ENCODE measurements around the gene INSYN2B. TPM values are rescaled to one million over a fixed set of nuclear protein-coding genes. Genes with fewer than 3 reads are reported as not detected.

INSYN2B gene
- total and polyA plus RNA-seq, 4 donors = 0.10 to 0.63 (median 0.12) TPM; not detected in 1

DNA sequence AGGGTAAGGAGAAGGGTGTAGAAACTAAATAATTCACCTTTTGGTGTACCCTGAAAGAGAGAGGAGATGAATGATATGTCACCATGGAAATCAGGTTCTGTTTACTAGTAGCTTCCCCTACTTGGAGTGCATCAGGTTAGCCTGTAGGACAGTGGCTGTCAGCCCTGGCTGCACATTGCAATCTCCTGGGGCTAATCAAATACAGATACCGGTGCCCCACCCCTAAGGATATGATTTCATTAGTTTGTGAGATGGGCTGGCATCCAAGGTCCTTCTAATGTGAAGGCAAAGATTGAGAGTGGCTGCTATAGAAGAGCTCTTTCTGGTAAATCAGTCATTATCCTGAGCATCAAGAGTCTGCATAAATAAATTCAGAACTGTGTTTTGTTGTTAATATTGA, 47.2 kb downstream of the INSYN2B start:
- H3K4me1 ChIP-seq (ENCODE audit: control insufficient read depth in 5 of 5, insufficient read depth in 5 of 5, low read length in 5 of 5) = peaks cover 0 to 28% (median 0%) of the 10 kb centered on the region in 5 donors
- TF ChIP-seq, protein P1, sequence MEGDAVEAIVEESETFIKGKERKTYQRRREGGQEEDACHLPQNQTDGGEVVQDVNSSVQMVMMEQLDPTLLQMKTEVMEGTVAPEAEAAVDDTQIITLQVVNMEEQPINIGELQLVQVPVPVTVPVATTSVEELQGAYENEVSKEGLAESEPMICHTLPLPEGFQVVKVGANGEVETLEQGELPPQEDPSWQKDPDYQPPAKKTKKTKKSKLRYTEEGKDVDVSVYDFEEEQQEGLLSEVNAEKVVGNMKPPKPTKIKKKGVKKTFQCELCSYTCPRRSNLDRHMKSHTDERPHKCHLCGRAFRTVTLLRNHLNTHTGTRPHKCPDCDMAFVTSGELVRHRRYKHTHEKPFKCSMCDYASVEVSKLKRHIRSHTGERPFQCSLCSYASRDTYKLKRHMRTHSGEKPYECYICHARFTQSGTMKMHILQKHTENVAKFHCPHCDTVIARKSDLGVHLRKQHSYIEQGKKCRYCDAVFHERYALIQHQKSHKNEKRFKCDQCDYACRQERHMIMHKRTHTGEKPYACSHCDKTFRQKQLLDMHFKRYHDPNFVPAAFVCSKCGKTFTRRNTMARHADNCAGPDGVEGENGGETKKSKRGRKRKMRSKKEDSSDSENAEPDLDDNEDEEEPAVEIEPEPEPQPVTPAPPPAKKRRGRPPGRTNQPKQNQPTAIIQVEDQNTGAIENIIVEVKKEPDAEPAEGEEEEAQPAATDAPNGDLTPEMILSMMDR (IDR thresholded peaks at IDR 0.05; ENCODE audit: control extremely low read depth, extremely low read depth) = no peak
- H3K9ac ChIP-seq (ENCODE audit: insufficient read depth in 1 of 2, low read length in 2 of 2) = no peak overlapping the region
- no peak for ATAC-seq (ENCODE audit: insufficient read depth, low FRiP score)
- H3K36me3 ChIP-seq (ENCODE audit: control insufficient read depth in 4 of 4, insufficient read depth in 4 of 4, low read length in 4 of 4) = no peaks in the 10 kb centered on the region
- no peak for DNase-seq
- WGBS, 2 donors = 19 to 50% methylated on average over 1 of the region's 1 CpG
- no peaks in the 10 kb centered on the region for H3K9me3 ChIP-seq (ENCODE audit: control insufficient read depth in 4 of 4, insufficient read depth in 3 of 4, low read length in 3 of 4)
- H3K27me3 ChIP-seq (ENCODE audit: control insufficient read depth in 3 of 3, insufficient read depth in 3 of 3, low read length in 2 of 3) = no peaks in the 10 kb centered on the region
- no peak overlapping the region for H3K4me3 ChIP-seq
- H3K27ac ChIP-seq (ENCODE audit: low read depth in 1 of 2, low read length in 1 of 2) = no peak overlapping the region

DNA sequence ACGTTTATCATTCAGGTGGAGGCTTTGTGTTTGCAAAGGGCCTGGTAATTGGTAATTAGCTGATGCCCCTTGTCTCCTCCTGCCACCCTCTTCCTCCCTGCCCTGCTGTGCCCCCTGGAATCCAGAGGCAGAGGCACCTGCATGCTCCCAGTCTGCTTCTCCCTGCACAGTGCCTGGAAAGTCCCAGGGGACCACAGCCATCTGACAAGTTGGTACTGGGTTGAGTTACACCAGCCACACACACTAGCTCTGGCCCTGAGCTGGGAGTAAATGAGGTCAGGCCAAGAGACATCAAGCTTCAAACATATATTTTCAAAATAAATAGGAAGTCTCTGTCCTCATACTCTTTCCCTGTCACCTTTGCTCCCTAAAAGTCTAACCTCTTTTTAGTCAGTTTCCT, 56.3 kb downstream of the INSYN2B start:
- ATAC-seq (ENCODE audit: insufficient read depth, low FRiP score) (no peak), DNase-seq (no peak)
- Histone ChIP-seq H3K36me3 (ENCODE audit: control insufficient read depth in 4 of 4, insufficient read depth in 4 of 4, low read length in 4 of 4) (peaks cover 0 to 3% (median 0%) of the 10 kb centered on the region in 4 donors), H3K27me3 (ENCODE audit: control insufficient read depth in 3 of 3, insufficient read depth in 3 of 3, low read length in 2 of 3) (no peaks in the 10 kb centered on the region), H3K4me3 (no peak overlapping the region), H3K27ac (ENCODE audit: low read depth in 1 of 2, low read length in 1 of 2) (no peak overlapping the region), H3K4me1 (ENCODE audit: control insufficient read depth in 5 of 5, insufficient read depth in 5 of 5, low read length in 5 of 5) (peaks cover 0 to 8% (median 0%) of the 10 kb centered on the region in 5 donors), H3K9me3 (ENCODE audit: control insufficient read depth in 4 of 4, insufficient read depth in 3 of 4, low read length in 3 of 4) (no peaks in the 10 kb centered on the region), H3K9ac (ENCODE audit: insufficient read depth in 1 of 2, low read length in 2 of 2) (no peak overlapping the region)
- TF ChIP-seq, protein P1 (IDR thresholded peaks at IDR 0.05; ENCODE audit: control extremely low read depth, extremely low read depth) = no peak
- 87 to 93% methylated on average over 1 of the region's 1 CpG for WGBS, 2 donors

DNA sequence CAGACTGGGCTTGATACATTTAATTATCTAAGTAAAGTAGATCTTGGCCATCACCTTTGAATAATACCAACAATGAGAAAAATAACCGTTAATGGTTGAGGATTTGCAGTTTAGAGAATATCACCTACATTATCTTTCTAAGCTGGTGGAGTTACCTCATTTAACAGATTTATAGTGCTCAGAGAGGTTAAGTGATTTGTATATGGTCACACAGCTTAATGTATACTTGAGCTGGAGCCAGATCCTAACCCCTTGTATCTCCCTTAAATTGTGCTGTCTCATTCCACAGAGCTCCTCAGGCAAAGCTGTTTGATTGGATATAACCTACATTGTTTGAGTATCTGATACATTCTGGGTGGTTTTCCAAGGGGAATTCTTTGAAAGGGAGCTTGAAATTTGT, 57.8 kb downstream of the INSYN2B start:
- TF ChIP-seq, protein P1 (IDR thresholded peaks at IDR 0.05; ENCODE audit: control extremely low read depth, extremely low read depth) = no peak
- Histone ChIP-seq H3K27me3 (ENCODE audit: control insufficient read depth in 3 of 3, insufficient read depth in 3 of 3, low read length in 2 of 3) (no peaks in the 10 kb centered on the region), H3K27ac (ENCODE audit: low read depth in 1 of 2, low read length in 1 of 2) (no peak overlapping the region), H3K4me3 (no peak overlapping the region), H3K9me3 (ENCODE audit: control insufficient read depth in 4 of 4, insufficient read depth in 3 of 4, low read length in 3 of 4) (no peaks in the 10 kb centered on the region), H3K9ac (ENCODE audit: insufficient read depth in 1 of 2, low read length in 2 of 2) (no peak overlapping the region), H3K36me3 (ENCODE audit: control insufficient read depth in 4 of 4, insufficient read depth in 4 of 4, low read length in 4 of 4) (peaks cover 0 to 3% (median 0%) of the 10 kb centered on the region in 4 donors), H3K4me1 (ENCODE audit: control insufficient read depth in 5 of 5, insufficient read depth in 5 of 5, low read length in 5 of 5) (peaks cover 0 to 14% (median 0%) of the 10 kb centered on the region in 5 donors)
- DNase-seq (no peak), ATAC-seq (ENCODE audit: insufficient read depth, low FRiP score) (no peak)
- 93 to 94% methylated on average over 1 of the region's 1 CpG for WGBS, 2 donors

DNA sequence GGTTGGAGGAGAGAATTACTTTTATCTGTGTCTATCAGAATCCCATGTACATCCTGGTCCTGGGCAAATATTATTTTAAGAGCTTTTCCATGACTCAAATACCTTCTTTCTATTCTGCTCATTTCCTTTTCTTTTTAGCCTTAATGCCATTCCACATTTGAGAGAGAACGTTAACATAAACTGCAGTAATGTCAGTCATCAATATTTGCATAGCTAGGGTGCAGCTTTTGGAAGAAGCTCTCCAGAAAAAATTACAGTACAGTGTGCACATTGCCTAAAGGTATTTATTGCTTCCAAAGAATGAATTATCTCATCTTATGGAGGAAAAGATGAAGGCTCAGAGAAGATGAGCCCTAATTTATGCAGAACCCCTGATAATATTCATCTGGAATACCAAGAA, 58.3 kb downstream of the INSYN2B start:
- H3K27me3 ChIP-seq (ENCODE audit: control insufficient read depth in 3 of 3, insufficient read depth in 3 of 3, low read length in 2 of 3) = no peaks in the 10 kb centered on the region
- DNase-seq (no peak), ATAC-seq (ENCODE audit: insufficient read depth, low FRiP score) (no peak)
- H3K4me1 ChIP-seq (ENCODE audit: control insufficient read depth in 5 of 5, insufficient read depth in 5 of 5, low read length in 5 of 5) = peaks cover 0 to 16% (median 0%) of the 10 kb centered on the region in 5 donors
- WGBS, 2 donors = 55 to 83% methylated on average over 1 of the region's 1 CpG
- peaks cover 0 to 2% (median 0%) of the 10 kb centered on the region in 4 donors for H3K9me3 ChIP-seq (ENCODE audit: control insufficient read depth in 4 of 4, insufficient read depth in 3 of 4, low read length in 3 of 4)
- H3K4me3 ChIP-seq = no peak overlapping the region
- no peak overlapping the region for H3K9ac ChIP-seq (ENCODE audit: insufficient read depth in 1 of 2, low read length in 2 of 2)
- peaks cover 0 to 3% (median 0%) of the 10 kb centered on the region in 4 donors for H3K36me3 ChIP-seq (ENCODE audit: control insufficient read depth in 4 of 4, insufficient read depth in 4 of 4, low read length in 4 of 4)
- TF ChIP-seq, protein P1 (IDR thresholded peaks at IDR 0.05; ENCODE audit: control extremely low read depth, extremely low read depth) = no peak
- H3K27ac ChIP-seq (ENCODE audit: low read depth in 1 of 2, low read length in 1 of 2) = no peak overlapping the region
